IMR-90 (cell line): ENCODE measurements around the gene MPZL1. TPM values are rescaled to one million over a fixed set of nuclear protein-coding genes. Genes with fewer than 3 reads are reported as not detected.

ENCODE experiments used
- ATAC-seq: fragments of 200-7000 bp; cut with Tn5 transposase; 2 replicates; pipeline ENCODE4 v1.9.1; 2020; ENCODE audit warnings: low read depth, mild to moderate bottlenecking, moderate library complexity
- BruUV-seq: library from RNA; stranded (reverse); fragments of 400-500 nt; replicated peaks from 2 replicates; lab custom pipeline; 2021; lab: Mats Ljungman, UMichigan
- CTCF ChIA-PET: fragments of 300-600 bp; formaldehyde crosslinking; extraction: SDS; loops from one replicate; lab custom pipeline; 2021; ENCODE audit warnings: antibody characterized with exemption; lab: Yijun Ruan, JAX
- POLR2A ChIA-PET: fragments of 300-600 bp; sonication (Branson Sonifier 250); formaldehyde crosslinking; loops from one replicate; lab custom pipeline; 2022; ENCODE audit warnings: antibody characterized with exemption; ENCODE audit not compliant: unreplicated experiment; lab: Charles Lee
- DNase-seq: peaks from one replicate; pipeline ENCODE4 v3.0.0; 2013
- H2AFZ ChIP-seq: replicated peaks from 2 replicates; pipeline ENCODE3; 2013; ENCODE audit warnings: low read length, mild to moderate bottlenecking; ENCODE audit not compliant: poor library complexity
- H2AK5ac ChIP-seq: 2 replicates; pipeline ENCODE4 v1.6.1; 2013; ENCODE audit warnings: low read depth, low read length, inconsistent platforms
- H2AK9ac ChIP-seq: replicated peaks from 2 replicates; pipeline ENCODE3; 2013; ENCODE audit warnings: mild to moderate bottlenecking, low read depth, low read length, moderate library complexity; ENCODE audit not compliant: poor library complexity
- H2BK120ac ChIP-seq: 2 replicates; pipeline ENCODE4 v1.6.1; 2013; ENCODE audit warnings: low read depth, low read length, inconsistent platforms
- H2BK15ac ChIP-seq: 3 replicates; pipeline ENCODE4 v1.6.1; 2013; ENCODE audit warnings: low read depth, low read length, inconsistent platforms
- H2BK20ac ChIP-seq: 2 replicates; pipeline ENCODE4 v1.6.1; 2013; ENCODE audit warnings: low read depth, mild to moderate bottlenecking, inconsistent platforms, low read length, moderate library complexity
- H2BK5ac ChIP-seq: 2 replicates; pipeline ENCODE4 v1.6.1; 2013; ENCODE audit warnings: mild to moderate bottlenecking, low read depth, low read length, inconsistent platforms; ENCODE audit not compliant: poor library complexity, severe bottlenecking
- H3K14ac ChIP-seq: replicated peaks from 2 replicates; pipeline ENCODE4 v1.6.1; 2013; ENCODE audit warnings: low read depth, low read length, inconsistent platforms
- H3K18ac ChIP-seq: 2 replicates; pipeline ENCODE4 v1.6.1; 2013; ENCODE audit warnings: low read depth, low read length, control low read depth
- H3K23ac ChIP-seq: 2 replicates; pipeline ENCODE4 v1.6.1; 2013; ENCODE audit warnings: low read depth, low read length, inconsistent platforms
- H3K27ac ChIP-seq: 2 replicates; pipeline ENCODE4 v1.5.1; 2013; ENCODE audit warnings: mild to moderate bottlenecking, control low read depth, low read length; ENCODE audit not compliant: insufficient read depth
- H3K27me3 ChIP-seq: 2 replicates; pipeline ENCODE4 v1.6.1; 2013; ENCODE audit warnings: low read length; ENCODE audit not compliant: control insufficient read depth, insufficient read depth
- H3K36me3 ChIP-seq: 2 replicates; pipeline ENCODE4 v1.6.1; 2013; ENCODE audit warnings: low read length, mixed read lengths; ENCODE audit not compliant: control insufficient read depth, insufficient read depth
- H3K4ac ChIP-seq: 2 replicates; pipeline ENCODE4 v1.6.1; 2013; ENCODE audit warnings: low read depth, low read length, inconsistent platforms
- H3K4me1 ChIP-seq: 2 replicates; pipeline ENCODE4 v1.6.1; 2013; ENCODE audit warnings: low read length, mixed read lengths; ENCODE audit not compliant: control insufficient read depth, insufficient read depth
- H3K4me2 ChIP-seq: 2 replicates; pipeline ENCODE4 v1.6.1; 2013; ENCODE audit warnings: low read depth, mild to moderate bottlenecking, control low read depth, low read length, moderate library complexity
- H3K4me3 ChIP-seq: 2 replicates; pipeline ENCODE4 v1.5.1; 2013; ENCODE audit warnings: low read depth, mild to moderate bottlenecking, control low read depth, low read length, moderate library complexity; ENCODE audit not compliant: insufficient read depth
- H3K56ac ChIP-seq: 2 replicates; pipeline ENCODE4 v1.6.1; 2013; ENCODE audit warnings: low read length, inconsistent platforms; ENCODE audit not compliant: insufficient read depth; ENCODE audit errors: extremely low read depth
- H3K79me1 ChIP-seq, 2 experiments: 2 replicates each; pipeline ENCODE4 v1.6.1; 2013; ENCODE audit warnings: low read length in 2 of 2, inconsistent platforms in 1 of 2, low read depth in 1 of 2
- H3K9ac ChIP-seq: 2 replicates; pipeline ENCODE4 v1.6.1; 2013; ENCODE audit warnings: low read depth, low read length, control low read depth
- H3K9me1 ChIP-seq: 2 replicates; pipeline ENCODE4 v1.6.1; 2013; ENCODE audit warnings: low read length, inconsistent platforms; ENCODE audit not compliant: insufficient read depth
- H3K9me3 ChIP-seq: 2 replicates; pipeline ENCODE4 v1.6.1; 2013; ENCODE audit warnings: low read length; ENCODE audit not compliant: control insufficient read depth, insufficient read depth
- H4K20me1 ChIP-seq: 2 replicates; pipeline ENCODE4 v1.6.1; 2013; ENCODE audit warnings: low read length, inconsistent platforms; ENCODE audit not compliant: insufficient read depth
- H4K5ac ChIP-seq: 2 replicates; pipeline ENCODE4 v1.6.1; 2013; ENCODE audit warnings: mild to moderate bottlenecking, low read depth, low read length, control low read depth
- H4K8ac ChIP-seq, 2 experiments: 2 replicates each; pipeline ENCODE4 v1.6.1; 2013; ENCODE audit warnings: low read depth in 2 of 2, low read length in 2 of 2, control low read depth in 1 of 2, inconsistent platforms in 1 of 2
- H4K91ac ChIP-seq: 2 replicates; pipeline ENCODE4 v1.6.1; 2013; ENCODE audit warnings: low read depth, low read length, inconsistent platforms; ENCODE audit not compliant: insufficient read depth
- FOS ChIP-seq: fragments of 150-350 bp; IDR thresholded peaks from 2 replicates; pipeline ENCODE4 v1.6.1; 2016; ENCODE audit warnings: low read depth, low read length
- WGBS, 2 experiments: methylation state at CpG; one replicate each; pipeline versions ENCODE4 v1.1.5 to v1.1.7; 2013; ENCODE audit warnings: missing lambda C conversion rate in 2 of 2; ENCODE audit not compliant: insufficient read length in 1 of 2; ENCODE audit errors: extremely low coverage in 2 of 2; 5-methylcytosine and 5-hydroxymethylcytosine counted together
- dilution Hi-C: fragments of 300-500 bp; cut with HindIII; formaldehyde crosslinking; loops from one replicate; pipeline ENCODE4 v1.14.3; 2018; ENCODE audit warnings: low sequenced_read_pairs; ENCODE audit not compliant: unreplicated experiment
- in situ Hi-C: fragments of 300-500 bp; cut with MboI; formaldehyde crosslinking; loops from 3 replicates; pipeline ENCODE4 v1.14.3; 2019; ENCODE audit warnings: low sequenced_read_pairs, inconsistent platforms, mixed read lengths
- intact Hi-C: fragments of 100-400 bp; cut with micrococcal nuclease; formaldehyde crosslinking; loops from 2 replicates; pipeline ENCODE4 v1.10.0; 2022
- polyA plus RNA-seq, 3 experiments: library from polyadenylated mRNA; depleted of rRNA; stranded (reverse); fragments of >200 nt; gene quantifications; 2 replicates each; pipeline ENCODE4 v1.2.3, GENCODE V29; 2012; ENCODE audit warnings: low replicate concordance in 1 of 3
- total RNA-seq: library from RNA; depleted of rRNA; stranded (reverse); fragments of >200 nt; gene quantifications from 2 replicates; pipeline ENCODE4 v1.2.3, GENCODE V29; 2012
- TF ChIP-seq, protein P1 (sequence below): fragments of 150-350 bp; IDR thresholded peaks from 2 replicates; pipeline ENCODE4 v1.6.1; 2016; ENCODE audit warnings: low read depth, mild to moderate bottlenecking, low read length, moderate library complexity, borderline replicate concordance

The MPZL1 gene
- total and polyA plus RNA-seq, 2 of the 4 experiments (the other 2 are of a cell fraction), result 55.3 to 87.3 TPM

DNA sequence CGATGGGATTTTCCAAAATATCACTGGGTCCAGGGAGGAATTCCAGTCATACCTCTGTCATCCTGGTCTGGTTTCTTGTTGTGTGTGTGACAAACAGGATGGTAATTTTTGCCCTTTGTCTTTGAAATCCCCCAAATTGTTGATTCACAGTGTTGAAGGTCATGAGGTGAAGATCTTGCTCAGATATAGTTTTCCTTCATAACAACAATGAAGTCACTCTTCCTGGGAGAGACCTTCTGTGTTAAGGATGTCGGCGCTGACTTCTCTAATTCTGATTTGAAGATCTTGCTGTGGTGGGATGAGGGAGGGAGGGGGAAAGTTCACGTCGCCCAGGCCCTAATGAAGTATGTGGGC, 32.2 kb upstream of the MPZL1 start:
- WGBS, 2 experiments, result no CpG with 5 or more reads among the region's 5 CpGs
- Histone ChIP-seq H4K5ac (no peak overlapping the region), H3K27ac (no peak overlapping the region), H3K36me3 (no peaks in the 10 kb centered on the region), H3K9me1 (no peaks in the 10 kb centered on the region), H4K20me1 (no peaks in the 10 kb centered on the region), H4K91ac (no peak overlapping the region), H3K4ac (no peak overlapping the region), H3K23ac (no peak overlapping the region), H2BK20ac (no peak overlapping the region), H3K56ac (no peak overlapping the region), H3K79me1 (no peaks in the 10 kb centered on the region), H3K18ac (no peak overlapping the region), H3K4me2 (no peak overlapping the region), H2AFZ (no peak overlapping the region), H2BK5ac (no peak overlapping the region), H4K8ac (no peak overlapping the region), H3K27me3 (peaks cover 28% of the 10 kb centered on the region), H2BK15ac (no peak overlapping the region), H3K4me1 (no peaks in the 10 kb centered on the region), H2AK9ac (no peak overlapping the region), H3K14ac (no peak overlapping the region), H3K9me3 (no peaks in the 10 kb centered on the region), H2BK120ac (no peak overlapping the region), H3K9ac (no peak overlapping the region), H2AK5ac (no peak overlapping the region), H3K4me3 (no peak overlapping the region)
- TF ChIP-seq FOS, result no peak
- TF ChIP-seq, protein P1, sequence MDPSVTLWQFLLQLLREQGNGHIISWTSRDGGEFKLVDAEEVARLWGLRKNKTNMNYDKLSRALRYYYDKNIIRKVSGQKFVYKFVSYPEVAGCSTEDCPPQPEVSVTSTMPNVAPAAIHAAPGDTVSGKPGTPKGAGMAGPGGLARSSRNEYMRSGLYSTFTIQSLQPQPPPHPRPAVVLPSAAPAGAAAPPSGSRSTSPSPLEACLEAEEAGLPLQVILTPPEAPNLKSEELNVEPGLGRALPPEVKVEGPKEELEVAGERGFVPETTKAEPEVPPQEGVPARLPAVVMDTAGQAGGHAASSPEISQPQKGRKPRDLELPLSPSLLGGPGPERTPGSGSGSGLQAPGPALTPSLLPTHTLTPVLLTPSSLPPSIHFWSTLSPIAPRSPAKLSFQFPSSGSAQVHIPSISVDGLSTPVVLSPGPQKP, result no peak
- CTCF ChIA-PET, result interaction anchor here (1.3 kb wide), 1 partner anchor 89 kb away, joined by 4 read pairs; no protein-coding TSS in a partner anchor
- in situ Hi-C loops (loop anchor here (25.0 kb wide), 1 partner anchor 427 kb away; no protein-coding TSS in a partner anchor), dilution Hi-C loops (no loop called here), intact Hi-C loops (loop anchor here (5.0 to 10.0 kb wide), 3 partner anchors 235 to 622 kb away; no protein-coding TSS in a partner anchor)
- POLR2A ChIA-PET, result no interaction called here
- ATAC-seq (no peak), DNase-seq (no peak)
- no TSS peak for BruUV-seq
